AG20443 (cell line): ENCODE measurements around the gene IBA57.
A peak's percentile ranks its signal among the peaks of the same experiment; 100 is the strongest.

ENCODE experiments used
- DNase-seq: peaks from one replicate; pipeline ENCODE4 v3.0.0; 2012; ENCODE audit warnings: low spot score, mixed read lengths

Gene IBA57

GRCh38 chr1:228145463-228146416 lies 19.9 kb upstream of the IBA57 start:
- no peak for DNase-seq

GRCh38 chr1:228146417-228147150 lies 19.0 kb upstream of the IBA57 start:
- no peak for DNase-seq

GRCh38 chr1:228147151-228147693 lies 18.4 kb upstream of the IBA57 start:
- no peak for DNase-seq

- no peak for DNase-seq
These were observed 17.8 kb upstream of the IBA57 start for GRCh38 chr1:228147768-228148167.

GRCh38 chr1:228148196-228148861 lies 17.3 kb upstream of the IBA57 start:
- no peak for DNase-seq

GRCh38 chr1:228148935-228149405 lies 16.6 kb upstream of the IBA57 start:
- DNase-seq, result no peak

- peak; percentile 64 for DNase-seq
These were observed 16.0 kb upstream of the IBA57 start, which contains the start of gene GJC2 for GRCh38 chr1:228149406-228150119. Gene GJC2, plus strand, starts transcription at chr1:228149930. Its CDS starts 7,829 bp downstream, at chr1:228157759.

- DNase-seq, result no peak
These were observed 15.5 kb upstream of the IBA57 start for GRCh38 chr1:228150120-228150460.

- peak; percentile 88 for DNase-seq
These were observed 15.0 kb upstream of the IBA57 start for GRCh38 chr1:228150461-228151179.

GRCh38 chr1:228151180-228151925 lies 14.3 kb upstream of the IBA57 start:
- no peak for DNase-seq

GRCh38 chr1:228152097-228152917 lies 13.3 kb upstream of the IBA57 start:
- DNase-seq, result no peak

- no peak for DNase-seq
These were observed 12.7 kb upstream of the IBA57 start for GRCh38 chr1:228152918-228153258.

GRCh38 chr1:228154021-228154669 lies 11.5 kb upstream of the IBA57 start:
- DNase-seq, result no peak

- no peak for DNase-seq
These were observed 10.7 kb upstream of the IBA57 start for GRCh38 chr1:228154670-228155571.

GRCh38 chr1:228155596-228156514 lies 9.7 kb upstream of the IBA57 start:
- DNase-seq, result no peak

- no peak for DNase-seq
These were observed 9.1 kb upstream of the IBA57 start for GRCh38 chr1:228156515-228156881.
